ENCODE measurements around the gene LYZL2. TPM values are rescaled to one million over a fixed set of nuclear protein-coding genes. Genes with fewer than 3 reads are reported as not detected.

Gene LYZL2
- total and polyA plus RNA-seq, 2 donors (not counting 3 experiments of a cell fraction or from before 2014, with no cell fraction given) = not detected

- no peaks in the 10 kb centered on the region for H3K9me1 ChIP-seq (replicated peaks; ENCODE audit: control insufficient read depth, extremely low read depth, insufficient read depth, low read length)
- no peak overlapping the region for H3K4me2 ChIP-seq (ENCODE audit: insufficient read depth, low read length)
- H3K9ac ChIP-seq (replicated peaks; ENCODE audit: extremely low read depth, insufficient read depth, low read length) = no peak overlapping the region
- ChIA-PET CTCF (interaction anchor here (0.9 kb wide), 1 partner anchor 228 kb away, joined by 3 read pairs; no protein-coding TSS in a partner anchor), POLR2A (no interaction called here)
- H3K9me3 ChIP-seq (replicated peaks; ENCODE audit: control insufficient read depth, insufficient read depth, low read length) = no peaks in the 10 kb centered on the region
- no peak overlapping the region for H3K27ac ChIP-seq (ENCODE audit: insufficient read depth, low read depth, low read length)
- no peak overlapping the region for H2AFZ ChIP-seq (ENCODE audit: low read depth, low read length)
- no peaks in the 10 kb centered on the region for H3K79me2 ChIP-seq (ENCODE audit: control insufficient read depth, insufficient read depth, low read length)
- H3K36me3 ChIP-seq (ENCODE audit: control insufficient read depth in 2 of 2, extremely low read depth in 1 of 2, insufficient read depth in 2 of 2, low read length in 2 of 2) = no peaks in the 10 kb centered on the region
- H3K4me3 ChIP-seq (replicated peaks in 1 of 3; ENCODE audit: insufficient read depth in 1 of 3, low read depth in 1 of 3, low read length in 3 of 3) = no peak overlapping the region
- H4K20me1 ChIP-seq (replicated peaks; ENCODE audit: control insufficient read depth, extremely low read depth, insufficient read depth, low read length) = no peaks in the 10 kb centered on the region
- TF ChIP-seq MAX (IDR thresholded peaks at IDR 0.05; ENCODE audit: insufficient read depth, insufficient read length) (no peak), FOS (IDR thresholded peaks at IDR 0.05; ENCODE audit: borderline replicate concordance, insufficient read depth, low read length) (no peak)
- H3K27me3 ChIP-seq (ENCODE audit: control insufficient read depth in 2 of 2, insufficient read depth in 2 of 2, low read length in 2 of 2) = peaks cover 0 to 4% of the 10 kb centered on the region in 2 experiments
- dilution Hi-C loops (cut with MboI; ENCODE audit: extremely low pct_ligation_motif_present, low sequenced_read_pairs) = no loop called here
- no peak for FAIRE-seq
- DNase-seq (ENCODE audit: low read depth, low spot score) = no peak
- intact Hi-C loops (cut with micrococcal nuclease) = no loop called here
- no TSS peak for BruUV-seq (replicated peaks)
- H3K4me1 ChIP-seq (ENCODE audit: control insufficient read depth, extremely low read depth, insufficient read depth, low read length) = peaks cover 15% of the 10 kb centered on the region
These were observed 42.0 kb downstream of the LYZL2 start for GRCh38 chr10:30587522-30588031.

DNA sequence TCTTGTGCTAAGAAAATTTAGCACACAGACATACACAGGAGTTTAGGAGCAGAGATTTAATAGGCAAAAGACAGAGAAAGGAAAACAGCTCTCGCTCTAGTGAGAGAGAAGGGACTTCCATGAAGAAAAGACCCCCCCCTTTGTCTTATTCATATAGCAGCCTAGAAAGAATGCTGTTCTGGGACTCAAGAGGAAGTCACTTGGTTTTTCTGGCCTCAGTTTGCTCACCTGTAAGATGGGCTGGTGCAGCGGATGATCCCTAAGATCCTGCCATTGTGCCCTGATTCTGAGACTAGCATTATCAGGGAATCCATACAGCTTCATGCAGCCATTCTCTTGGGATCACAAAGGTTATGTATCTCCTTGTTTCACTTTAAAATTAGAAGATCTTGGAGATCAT, 42.7 kb downstream of the LYZL2 start:
- no peak for DNase-seq (ENCODE audit: low read depth, low spot score)
- TF ChIP-seq CTCF (IDR thresholded peaks at IDR 0.05; ENCODE audit: extremely low read depth in 1 of 2, insufficient read depth in 1 of 2, low read depth in 1 of 2, low read length in 2 of 2) = no peak
- TF ChIP-seq MYC (IDR thresholded peaks at IDR 0.05; ENCODE audit: low read depth, low read length) = no peak
- TF ChIP-seq JUN (IDR thresholded peaks at IDR 0.05; ENCODE audit: borderline replicate concordance, insufficient read depth, insufficient read length, low read depth) = no peak
- TF ChIP-seq FOS (IDR thresholded peaks at IDR 0.05; ENCODE audit: borderline replicate concordance, insufficient read depth, low read length) = no peak
- no peak for TF ChIP-seq GATA2 (IDR thresholded peaks at IDR 0.05; ENCODE audit: insufficient read depth, insufficient read length, low read depth, low read length)
- TF ChIP-seq POLR2AphosphoS5 (IDR thresholded peaks at IDR 0.05; ENCODE audit: insufficient read depth, low read depth, low read length) = no peak
- no peak for TF ChIP-seq MAX (IDR thresholded peaks at IDR 0.05; ENCODE audit: insufficient read depth, insufficient read length)
- TF ChIP-seq EZH2 (IDR thresholded peaks at IDR 0.05; ENCODE audit: borderline replicate concordance, low read depth, low read length, severe bottlenecking) = no peak
- TF ChIP-seq POLR2A (IDR thresholded peaks at IDR 0.05; ENCODE audit: low read depth, low read length) = no peak
- FAIRE-seq = no peak
- Histone ChIP-seq H3K36me3 (ENCODE audit: control insufficient read depth in 2 of 2, extremely low read depth in 1 of 2, insufficient read depth in 2 of 2, low read length in 2 of 2) (no peaks in the 10 kb centered on the region), H3K9ac (replicated peaks; ENCODE audit: extremely low read depth, insufficient read depth, low read length) (no peak overlapping the region), H2AFZ (ENCODE audit: low read depth, low read length) (no peak overlapping the region), H3K9me1 (replicated peaks; ENCODE audit: control insufficient read depth, extremely low read depth, insufficient read depth, low read length) (no peaks in the 10 kb centered on the region), H3K79me2 (ENCODE audit: control insufficient read depth, insufficient read depth, low read length) (no peaks in the 10 kb centered on the region), H3K4me2 (ENCODE audit: insufficient read depth, low read length) (no peak overlapping the region), H3K4me3 (replicated peaks in 1 of 3; ENCODE audit: insufficient read depth in 1 of 3, low read depth in 1 of 3, low read length in 3 of 3) (no peak overlapping the region), H4K20me1 (replicated peaks; ENCODE audit: control insufficient read depth, extremely low read depth, insufficient read depth, low read length) (no peaks in the 10 kb centered on the region), H3K4me1 (ENCODE audit: control insufficient read depth, extremely low read depth, insufficient read depth, low read length) (peaks cover 15% of the 10 kb centered on the region), H3K27me3 (ENCODE audit: control insufficient read depth in 2 of 2, insufficient read depth in 2 of 2, low read length in 2 of 2) (peaks cover 0 to 2% of the 10 kb centered on the region in 2 experiments), H3K9me3 (replicated peaks; ENCODE audit: control insufficient read depth, insufficient read depth, low read length) (no peaks in the 10 kb centered on the region), H3K27ac (ENCODE audit: insufficient read depth, low read depth, low read length) (no peak overlapping the region)
- intact Hi-C loops (cut with micrococcal nuclease) = no loop called here
- POLR2A ChIA-PET = no interaction called here
- dilution Hi-C loops (cut with MboI; ENCODE audit: extremely low pct_ligation_motif_present, low sequenced_read_pairs) = no loop called here
- BruUV-seq (replicated peaks) = no TSS peak
- CTCF ChIA-PET = interaction anchor here (0.9 to 1.3 kb wide), 2 partner anchors 195 to 227 kb away, joined by 3 read pairs; no protein-coding TSS in a partner anchor
